HepG2 (cell line): ENCODE results near the gene NES.

ENCODE experiments used
- CCDC6 ChIP-seq: sonication (generic); formaldehyde crosslinking; IDR thresholded peaks from 2 replicates; pipeline ENCODE4 v1.8.1; 2022; ENCODE audit warnings: mild to moderate bottlenecking, missing genetic modification reagents, moderate library complexity
- CHCHD3 ChIP-seq: sonication (generic); formaldehyde crosslinking; IDR thresholded peaks from 2 replicates; pipeline ENCODE4 v1.8.0; 2022; ENCODE audit warnings: mild to moderate bottlenecking, missing genetic modification reagents, moderate library complexity
- CTCF ChIP-seq: sonication (generic); formaldehyde crosslinking; IDR thresholded peaks from 2 replicates; pipeline ENCODE4 v1.5.0; 2020; ENCODE audit warnings: mild to moderate bottlenecking, missing genetic modification reagents, moderate library complexity
- E2F1 ChIP-seq: sonication (generic); formaldehyde crosslinking; IDR thresholded peaks from 2 replicates; pipeline ENCODE4 v1.5.0; 2020; ENCODE audit warnings: missing genetic modification reagents
- HDAC2 ChIP-seq: sonication (generic); formaldehyde crosslinking; IDR thresholded peaks from 2 replicates; pipeline ENCODE4 v1.4.0; 2020; ENCODE audit warnings: missing genetic modification reagents
- KLF15 ChIP-seq: sonication (generic); formaldehyde crosslinking; IDR thresholded peaks from 2 replicates; pipeline ENCODE4 v1.8.1; 2023; ENCODE audit warnings: borderline replicate concordance, mild to moderate bottlenecking, inconsistent platforms, missing genetic modification reagents, mixed read lengths
- NFKBIZ ChIP-seq: IDR thresholded peaks from 2 replicates; pipeline ENCODE4 v1.6.1; 2018; ENCODE audit warnings: missing genetic modification reagents, missing compliant biosample characterization
- POLR2A ChIP-seq, 2 experiments: IDR thresholded peaks; 2 replicates each; pipeline ENCODE4 v1.6.1; 2011; ENCODE audit warnings: low read depth in 2 of 2, low read length in 2 of 2, mild to moderate bottlenecking in 1 of 2, moderate library complexity in 1 of 2; ENCODE audit not compliant: insufficient read depth in 1 of 2
- POLR2AphosphoS5 ChIP-seq: IDR thresholded peaks from 2 replicates; pipeline ENCODE4 v1.6.1; 2012; ENCODE audit warnings: low read depth, low read length
- SMAD1 ChIP-seq: sonication (generic); formaldehyde crosslinking; IDR thresholded peaks from 2 replicates; pipeline ENCODE4 v1.4.0; 2020; ENCODE audit warnings: missing genetic modification reagents, low read depth, mild to moderate bottlenecking, borderline replicate concordance
- USF2 ChIP-seq, 2 experiments: sonication (generic) in 1 of 2; formaldehyde crosslinking in 1 of 2; IDR thresholded peaks; 2 replicates each; pipeline versions ENCODE4 v1.5.1 to v1.6.1; 2011 to 2020; ENCODE audit warnings: borderline replicate concordance in 1 of 2, low read depth in 1 of 2, low read length in 1 of 2, mild to moderate bottlenecking in 1 of 2, missing genetic modification reagents in 1 of 2, moderate library complexity in 1 of 2

- TF ChIP-seq HDAC2 (CRISPR knock-in tag) (no peak), CCDC6 (CRISPR knock-in tag) (no peak), USF2 (IDR thresholded peaks at IDR 0.05; ENCODE audit: low read depth, low read length) (no peak), USF2 (CRISPR knock-in tag; IDR thresholded peaks at IDR 0.05; ENCODE audit: borderline replicate concordance) (no peak), SMAD1 (CRISPR knock-in tag) (no peak), POLR2AphosphoS5 (no peak), CHCHD3 (CRISPR knock-in tag) (no peak), NFKBIZ (CRISPR knock-in tag) (no peak), CTCF (CRISPR knock-in tag) (no peak), POLR2A (IDR thresholded peaks at IDR 0.05; ENCODE audit: insufficient read depth in 1 of 2, low read depth in 2 of 2, low read length in 2 of 2) (no peak), E2F1 (no peak), KLF15 (no peak)
Measured at GRCh38 chr1:156717351-156717750, 40.1 kb upstream of the NES start.
